ENCODE results near the gene HABP2. TPM values are rescaled to one million over a fixed set of nuclear protein-coding genes. Genes with fewer than 3 reads are reported as not detected.

HABP2 gene
- total and polyA plus RNA-seq, 9 of the 15 experiments (the other 6 are each of a cell fraction or from before 2014, with no cell fraction given), result 0.09 TPM; not detected in 8

DNA sequence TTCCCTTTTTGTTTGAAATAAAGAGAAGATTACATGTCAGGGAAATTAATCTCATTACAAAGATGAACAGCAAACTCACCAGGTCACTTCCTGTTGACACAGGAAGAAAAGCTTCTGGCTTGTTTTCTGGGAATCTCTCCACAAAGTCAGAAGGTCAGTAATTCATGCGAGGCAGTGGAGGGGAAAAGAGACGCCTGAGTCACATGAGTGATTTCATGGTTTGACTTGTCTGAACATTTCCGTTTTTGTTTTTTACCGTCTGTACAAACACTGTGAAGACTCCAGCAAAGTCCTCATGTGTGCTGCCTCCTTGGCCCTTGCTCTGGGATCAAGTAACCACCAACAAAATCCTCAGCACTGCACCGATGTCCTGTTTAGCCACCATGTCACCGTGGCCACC, 2.5 kb upstream of the HABP2 start (continued):
- TF ChIP-seq, protein P1, sequence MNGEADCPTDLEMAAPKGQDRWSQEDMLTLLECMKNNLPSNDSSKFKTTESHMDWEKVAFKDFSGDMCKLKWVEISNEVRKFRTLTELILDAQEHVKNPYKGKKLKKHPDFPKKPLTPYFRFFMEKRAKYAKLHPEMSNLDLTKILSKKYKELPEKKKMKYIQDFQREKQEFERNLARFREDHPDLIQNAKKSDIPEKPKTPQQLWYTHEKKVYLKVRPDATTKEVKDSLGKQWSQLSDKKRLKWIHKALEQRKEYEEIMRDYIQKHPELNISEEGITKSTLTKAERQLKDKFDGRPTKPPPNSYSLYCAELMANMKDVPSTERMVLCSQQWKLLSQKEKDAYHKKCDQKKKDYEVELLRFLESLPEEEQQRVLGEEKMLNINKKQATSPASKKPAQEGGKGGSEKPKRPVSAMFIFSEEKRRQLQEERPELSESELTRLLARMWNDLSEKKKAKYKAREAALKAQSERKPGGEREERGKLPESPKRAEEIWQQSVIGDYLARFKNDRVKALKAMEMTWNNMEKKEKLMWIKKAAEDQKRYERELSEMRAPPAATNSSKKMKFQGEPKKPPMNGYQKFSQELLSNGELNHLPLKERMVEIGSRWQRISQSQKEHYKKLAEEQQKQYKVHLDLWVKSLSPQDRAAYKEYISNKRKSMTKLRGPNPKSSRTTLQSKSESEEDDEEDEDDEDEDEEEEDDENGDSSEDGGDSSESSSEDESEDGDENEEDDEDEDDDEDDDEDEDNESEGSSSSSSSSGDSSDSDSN (IDR thresholded peaks at IDR 0.05; ENCODE audit: borderline replicate concordance in 1 of 2, low read depth in 2 of 2, low read length in 2 of 2), result no peak

DNA sequence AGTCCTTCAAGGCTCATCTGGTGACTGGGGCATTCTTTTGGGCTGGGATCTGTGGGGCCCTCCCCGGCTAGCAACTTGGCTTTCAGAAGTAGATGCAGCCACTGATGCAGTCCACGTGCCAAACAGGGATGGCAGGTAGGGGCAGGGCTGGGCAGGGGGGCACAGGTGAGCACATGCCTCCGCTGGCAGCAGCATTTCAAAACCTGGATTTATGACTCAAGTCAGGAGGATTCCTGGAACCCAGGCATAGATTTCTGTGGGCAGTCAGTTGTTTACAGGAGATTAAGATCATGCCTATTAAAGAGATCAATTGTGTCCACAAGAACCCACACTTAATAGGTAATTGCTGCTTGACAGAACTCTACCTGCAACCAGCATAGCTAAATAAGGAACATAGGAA, 839 bp upstream of the HABP2 start:
- Histone ChIP-seq H4K20me1 (replicated peaks; ENCODE audit: control insufficient read depth, insufficient read depth, low read length) (no peaks in the 10 kb centered on the region), H3K9ac (ENCODE audit: insufficient read depth in 1 of 2, low read depth in 2 of 2, low read length in 2 of 2) (no peak overlapping the region), H3K9me1 (ENCODE audit: control insufficient read depth, insufficient read depth, low read length) (no peaks in the 10 kb centered on the region), H3K9me3 (replicated peaks; ENCODE audit: control insufficient read depth, insufficient read depth, low read depth, low read length) (no peaks in the 10 kb centered on the region), H3K4me3 (no peak overlapping the region), H3K27ac (ENCODE audit: extremely low read depth, low read depth, low read length) (no peak overlapping the region), H3K79me2 (ENCODE audit: control insufficient read depth, insufficient read depth, low read length) (no peaks in the 10 kb centered on the region), H3K27me3 (ENCODE audit: control insufficient read depth in 2 of 2, insufficient read depth in 2 of 2, low read length in 2 of 2) (no peaks in the 10 kb centered on the region), H3K36me3 (ENCODE audit: control insufficient read depth, insufficient read depth, low read length) (no peaks in the 10 kb centered on the region), H3K4me2 (ENCODE audit: insufficient read depth, low read length) (no peak overlapping the region), H2AFZ (ENCODE audit: low read depth, low read length) (no peak overlapping the region), H3K4me1 (replicated peaks in 1 of 2; ENCODE audit: control insufficient read depth in 2 of 2, insufficient read depth in 2 of 2, low read length in 2 of 2) (peaks cover 0 to 1% of the 10 kb centered on the region in 2 experiments; a peak in 2 of 5 replicates)
- no TSS peak for BruUV-seq (replicated peaks)
- DNase-seq (ENCODE audit: extremely low read depth in 1 of 4, low spot score in 3 of 4), result no peak
- ATAC-seq, result no peak
- ChIA-PET POLR2A (no interaction called here), CTCF (ENCODE audit: low intra/inter-chr PET ratio) (no interaction called here)
- in situ Hi-C loops (cut with MboI) (no loop called here), intact Hi-C loops (cut with micrococcal nuclease) (no loop called here)
- 20% methylated on average over 1 of the region's 3 CpGs for WGBS (ENCODE audit: insufficient coverage, low coverage, missing lambda C conversion rate)
- FAIRE-seq, result no peak
- TF ChIP-seq TBP (optimal IDR thresholded peaks at IDR 0.05; ENCODE audit: low read depth, low read length) (no peak), ETV1 (tag; conservative IDR thresholded peaks at IDR 0.05; ENCODE audit: low read depth) (no peak), FOXJ2 (tag; IDR thresholded peaks at IDR 0.05) (no peak), ZC3H11A (IDR thresholded peaks at IDR 0.05; ENCODE audit: low read depth, low read length) (no peak), GABPA (tag; conservative IDR thresholded peaks at IDR 0.05; ENCODE audit: low read depth) (no peak), ZNF133 (CRISPR knock-in tag; IDR thresholded peaks at IDR 0.05) (no peak)
- TF ChIP-seq, protein P2, sequence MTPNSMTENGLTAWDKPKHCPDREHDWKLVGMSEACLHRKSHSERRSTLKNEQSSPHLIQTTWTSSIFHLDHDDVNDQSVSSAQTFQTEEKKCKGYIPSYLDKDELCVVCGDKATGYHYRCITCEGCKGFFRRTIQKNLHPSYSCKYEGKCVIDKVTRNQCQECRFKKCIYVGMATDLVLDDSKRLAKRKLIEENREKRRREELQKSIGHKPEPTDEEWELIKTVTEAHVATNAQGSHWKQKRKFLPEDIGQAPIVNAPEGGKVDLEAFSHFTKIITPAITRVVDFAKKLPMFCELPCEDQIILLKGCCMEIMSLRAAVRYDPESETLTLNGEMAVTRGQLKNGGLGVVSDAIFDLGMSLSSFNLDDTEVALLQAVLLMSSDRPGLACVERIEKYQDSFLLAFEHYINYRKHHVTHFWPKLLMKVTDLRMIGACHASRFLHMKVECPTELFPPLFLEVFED (CRISPR knock-in tag; conservative IDR thresholded peaks at IDR 0.05), result no peak
- TF ChIP-seq, protein P3, sequence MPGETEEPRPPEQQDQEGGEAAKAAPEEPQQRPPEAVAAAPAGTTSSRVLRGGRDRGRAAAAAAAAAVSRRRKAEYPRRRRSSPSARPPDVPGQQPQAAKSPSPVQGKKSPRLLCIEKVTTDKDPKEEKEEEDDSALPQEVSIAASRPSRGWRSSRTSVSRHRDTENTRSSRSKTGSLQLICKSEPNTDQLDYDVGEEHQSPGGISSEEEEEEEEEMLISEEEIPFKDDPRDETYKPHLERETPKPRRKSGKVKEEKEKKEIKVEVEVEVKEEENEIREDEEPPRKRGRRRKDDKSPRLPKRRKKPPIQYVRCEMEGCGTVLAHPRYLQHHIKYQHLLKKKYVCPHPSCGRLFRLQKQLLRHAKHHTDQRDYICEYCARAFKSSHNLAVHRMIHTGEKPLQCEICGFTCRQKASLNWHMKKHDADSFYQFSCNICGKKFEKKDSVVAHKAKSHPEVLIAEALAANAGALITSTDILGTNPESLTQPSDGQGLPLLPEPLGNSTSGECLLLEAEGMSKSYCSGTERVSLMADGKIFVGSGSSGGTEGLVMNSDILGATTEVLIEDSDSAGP (CRISPR knock-in tag; IDR thresholded peaks at IDR 0.05), result no peak
- TF ChIP-seq, protein P4, sequence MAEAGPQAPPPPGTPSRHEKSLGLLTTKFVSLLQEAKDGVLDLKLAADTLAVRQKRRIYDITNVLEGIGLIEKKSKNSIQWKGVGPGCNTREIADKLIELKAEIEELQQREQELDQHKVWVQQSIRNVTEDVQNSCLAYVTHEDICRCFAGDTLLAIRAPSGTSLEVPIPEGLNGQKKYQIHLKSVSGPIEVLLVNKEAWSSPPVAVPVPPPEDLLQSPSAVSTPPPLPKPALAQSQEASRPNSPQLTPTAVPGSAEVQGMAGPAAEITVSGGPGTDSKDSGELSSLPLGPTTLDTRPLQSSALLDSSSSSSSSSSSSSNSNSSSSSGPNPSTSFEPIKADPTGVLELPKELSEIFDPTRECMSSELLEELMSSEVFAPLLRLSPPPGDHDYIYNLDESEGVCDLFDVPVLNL (CRISPR knock-in tag; IDR thresholded peaks at IDR 0.05; ENCODE audit: low read depth), result no peak
